Measurements from ENCODE around the gene CD226.

GRCh38 chr18:69980509-69980908 is 32.8 kb upstream of the CD226 start:
- no peak for TF ChIP-seq CTCF (conservative IDR thresholded peaks at IDR 0.05; ENCODE audit: low read depth, low read length)
- TF ChIP-seq POLR2A (IDR thresholded peaks at IDR 0.05; ENCODE audit: low read depth, low read length): no peak
- TF ChIP-seq SMC3 (IDR thresholded peaks at IDR 0.05; ENCODE audit: low read depth, low read length): no peak
- no peak for TF ChIP-seq USF2 (IDR thresholded peaks at IDR 0.05; ENCODE audit: low read depth, low read length)

Measured in IMR-90 (cell line).